GM13976 (cell line): Measurements from ENCODE around the gene ITPR3.

Source experiments
- DNase-seq: peaks from one replicate; pipeline ENCODE4 v3.0.0; 2012; ENCODE audit warnings: low spot score
- CTCF ChIP-seq: IDR thresholded peaks from 2 replicates; pipeline ENCODE4 v1.5.1; 2012; ENCODE audit warnings: borderline replicate concordance, mild to moderate bottlenecking; ENCODE audit not compliant: insufficient read depth; ENCODE audit errors: extremely low read depth, missing control alignments, control extremely low read depth
- in situ Hi-C: fragments of 300-500 bp; cut with MboI; formaldehyde crosslinking; loops from one replicate; pipeline ENCODE4 v1.12.0; 2022; ENCODE audit warnings: low sequenced_read_pairs, mixed read lengths, inconsistent platforms; ENCODE audit not compliant: unreplicated experiment

The ITPR3 gene

GRCh38 chr6:33699739-33700138, 78.6 kb downstream of the ITPR3 start:
- no peak for TF ChIP-seq CTCF
- in situ Hi-C loops = loop anchor here (5.0 kb wide), 1 partner anchor 112 kb away; no protein-coding TSS in a partner anchor
- no peak for DNase-seq

- peak; percentile 90 for TF ChIP-seq CTCF
- in situ Hi-C loops = loop anchor here (5.0 kb wide), 1 partner anchor 113 kb away; no protein-coding TSS in a partner anchor
- peak; percentile 80 for DNase-seq
These were observed 79.4 kb downstream of the ITPR3 start for GRCh38 chr6:33700391-33701050.

DNA sequence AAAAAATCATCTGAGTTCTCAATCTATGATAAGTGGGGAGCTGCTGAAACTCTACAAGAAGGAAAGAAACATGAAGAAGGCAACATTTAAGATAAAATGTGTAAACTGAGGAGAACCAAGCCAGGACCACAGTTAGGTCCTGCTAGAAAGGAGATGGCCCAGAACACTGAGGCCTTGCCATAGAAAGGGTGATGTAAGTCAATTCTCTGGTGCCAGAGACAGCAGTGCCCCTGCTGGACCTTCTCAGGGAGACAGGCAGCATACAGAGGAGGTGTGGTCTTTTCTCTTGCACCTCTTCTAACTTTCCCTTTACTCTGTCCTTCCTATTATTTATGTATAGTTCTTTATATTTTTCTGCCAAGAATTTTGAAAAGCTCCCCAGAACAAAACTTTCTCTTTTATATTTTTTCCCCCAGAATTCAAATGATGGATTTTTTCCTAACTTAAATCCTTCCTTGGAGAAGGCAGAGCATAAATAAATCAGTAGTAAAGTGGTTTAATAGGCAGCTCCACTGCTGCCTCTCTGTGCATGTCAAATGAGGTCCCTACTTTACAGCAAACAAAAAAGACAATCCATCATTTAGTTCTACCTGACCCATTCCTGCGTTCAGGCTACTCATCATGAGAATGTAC, 81.3 kb downstream of the ITPR3 start:
- no peak for TF ChIP-seq CTCF
- in situ Hi-C loops = loop anchor here (5.0 kb wide), 1 partner anchor 115 kb away; no protein-coding TSS in a partner anchor
- peak; percentile 59 for DNase-seq

GRCh38 chr6:33704215-33705066, 83.3 kb downstream of the ITPR3 start:
- in situ Hi-C loops = loop anchor here (5.0 kb wide), 1 partner anchor 117 kb away; no protein-coding TSS in a partner anchor
- TF ChIP-seq CTCF = no peak
- no peak for DNase-seq

- DNase-seq = no peak
- no peak for TF ChIP-seq CTCF
- in situ Hi-C loops = no loop called here
These were observed 84.3 kb downstream of the ITPR3 start for GRCh38 chr6:33705268-33705885.

DNA sequence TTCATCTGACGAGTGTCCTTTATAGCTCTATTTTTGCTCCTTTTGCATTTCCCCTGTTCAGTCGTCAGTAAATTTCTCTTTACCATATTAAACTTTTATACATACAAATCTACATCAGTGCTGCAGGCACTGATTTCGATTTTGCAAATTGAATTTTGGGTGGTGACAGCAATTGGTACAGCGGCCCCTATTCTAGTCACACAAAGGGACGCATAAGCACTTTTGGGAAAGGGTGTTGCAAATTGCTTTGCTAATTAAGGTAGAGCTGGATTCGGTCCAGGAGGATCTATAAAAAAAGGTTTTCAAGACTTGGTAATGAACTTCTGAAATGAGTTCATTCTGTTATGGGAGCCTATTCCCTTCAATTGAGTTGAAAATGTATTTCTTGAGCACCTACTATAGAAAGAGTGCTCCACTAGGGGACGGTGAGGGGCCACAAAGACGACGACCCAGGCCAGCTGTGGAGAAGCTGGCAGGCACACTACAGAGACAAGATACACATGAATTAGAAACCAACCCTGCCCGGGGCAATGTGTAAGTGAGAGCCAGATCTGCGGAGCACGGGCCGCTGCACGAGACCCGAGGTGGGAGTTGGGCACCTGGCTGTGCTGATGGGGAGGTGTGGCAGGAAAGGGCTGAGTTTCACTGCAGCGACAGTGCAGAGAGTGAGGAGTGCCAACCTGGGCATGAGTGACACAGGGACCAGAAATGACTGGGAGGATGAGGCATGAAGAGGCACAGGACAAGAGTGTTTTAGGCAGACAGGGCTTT, 85.0 kb downstream of the ITPR3 start:
- TF ChIP-seq CTCF = no peak
- in situ Hi-C loops = no loop called here
- DNase-seq = no peak
